ENCODE results near the gene RAB4B. TPM values are rescaled to one million over a fixed set of nuclear protein-coding genes. Genes with fewer than 3 reads are reported as not detected.
"Not testable (repeated sequence)": the region's sequence is repeated elsewhere in the genome, so short reads cannot be mapped to it uniquely, and the experiment has no call there.

RAB4B gene
- total RNA-seq, 1 donor from 2014 or later: 8.6 TPM

GRCh38 chr19:40822704-40823553, 44.9 kb downstream of the RAB4B start:
- DNase-seq: not testable (repeated sequence)

- not testable (repeated sequence) for DNase-seq
Measured at GRCh38 chr19:40824916-40825315, 46.9 kb downstream of the RAB4B start.

- DNase-seq: not testable (repeated sequence)
Measured at GRCh38 chr19:40825460-40826095, 47.5 kb downstream of the RAB4B start.

- not testable (repeated sequence) for DNase-seq
Measured at GRCh38 chr19:40826312-40826698, 48.3 kb downstream of the RAB4B start.

- DNase-seq: not testable (repeated sequence)
Measured at GRCh38 chr19:40826699-40827385, 48.8 kb downstream of the RAB4B start.

GRCh38 chr19:40827386-40828247, 49.6 kb downstream of the RAB4B start:
- DNase-seq: no peak

- DNase-seq: no peak
Measured at GRCh38 chr19:40829205-40829604, 51.2 kb downstream of the RAB4B start.

- DNase-seq: not testable (repeated sequence)
Measured at GRCh38 chr19:40830741-40831140, 52.7 kb downstream of the RAB4B start.

GRCh38 chr19:40831502-40832430, 53.7 kb downstream of the RAB4B start:
- no peak for DNase-seq

GRCh38 chr19:40832431-40832790, 54.4 kb downstream of the RAB4B start:
- not testable (repeated sequence) for DNase-seq

- DNase-seq: not testable (repeated sequence)
Measured at GRCh38 chr19:40833728-40834533, 55.9 kb downstream of the RAB4B start.

GRCh38 chr19:40836754-40837429, 58.8 kb downstream of the RAB4B start:
- no peak for DNase-seq

- not testable (repeated sequence) for DNase-seq
Measured at GRCh38 chr19:40838477-40838876, 60.4 kb downstream of the RAB4B start.

- not testable (repeated sequence) for DNase-seq
Measured at GRCh38 chr19:40842012-40842411, 64.0 kb downstream of the RAB4B start.

GRCh38 chr19:40842997-40843652, 65.1 kb downstream of the RAB4B start:
- not testable (repeated sequence) for DNase-seq

GRCh38 chr19:40843653-40844052, 65.6 kb downstream of the RAB4B start:
- DNase-seq: not testable (repeated sequence)

Measured in occipital lobe (tissue), 2 donors.